GM20000 (cell line): ENCODE data around the gene DPP6.

Experiments used
- DNase-seq: peaks from one replicate; pipeline ENCODE4 v3.0.0; 2012; ENCODE audit warnings: low spot score
- CTCF ChIP-seq: IDR thresholded peaks from 2 replicates; pipeline ENCODE4 v1.5.1; 2012; ENCODE audit warnings: mild to moderate bottlenecking, control low read depth; ENCODE audit errors: extremely low read depth, missing control alignments

The DPP6 gene

GRCh38 chr7:154306036-154306435 is 253.8 kb downstream of the DPP6 start:
- no peak for DNase-seq
- no peak for TF ChIP-seq CTCF

- no peak for TF ChIP-seq CTCF
- no peak for DNase-seq
Measured at GRCh38 chr7:154308928-154309327, 256.7 kb downstream of the DPP6 start.

- DNase-seq = no peak
- no peak for TF ChIP-seq CTCF
Measured at GRCh38 chr7:154310114-154310513, 257.9 kb downstream of the DPP6 start.

GRCh38 chr7:154324196-154324595 is 272.0 kb downstream of the DPP6 start:
- TF ChIP-seq CTCF = no peak
- DNase-seq = no peak

GRCh38 chr7:154326421-154326820 is 274.2 kb downstream of the DPP6 start:
- DNase-seq = no peak
- TF ChIP-seq CTCF = no peak

GRCh38 chr7:154330318-154330717 is 278.1 kb downstream of the DPP6 start:
- DNase-seq = no peak
- TF ChIP-seq CTCF = no peak

GRCh38 chr7:154332811-154333580 is 280.8 kb downstream of the DPP6 start:
- DNase-seq = no peak
- TF ChIP-seq CTCF = no peak
